HepG2 (cell line): Measurements from ENCODE around the gene SH2B2.

Experiments
- CTCF ChIP-seq: sonication (generic); formaldehyde crosslinking; IDR thresholded peaks from 2 replicates; pipeline ENCODE4 v1.5.0; 2020; ENCODE audit warnings: mild to moderate bottlenecking, missing genetic modification reagents, moderate library complexity
- ELF4 ChIP-seq: sonication (generic); formaldehyde crosslinking; IDR thresholded peaks from 2 replicates; pipeline ENCODE4 v1.5.0; 2020; ENCODE audit warnings: missing genetic modification reagents, mild to moderate bottlenecking, moderate library complexity, borderline replicate concordance
- FOSL1 ChIP-seq: sonication (generic); formaldehyde crosslinking; IDR thresholded peaks from 2 replicates; pipeline ENCODE4 v1.9.0; 2021; ENCODE audit warnings: missing genetic modification reagents, borderline replicate concordance
- FOSL2 ChIP-seq: sonication (generic); formaldehyde crosslinking; IDR thresholded peaks from 2 replicates; pipeline ENCODE4 v1.4.0; 2020; ENCODE audit warnings: missing genetic modification reagents
- GFI1 ChIP-seq: sonication (generic); formaldehyde crosslinking; IDR thresholded peaks from 2 replicates; pipeline ENCODE4 v1.5.0; 2020; ENCODE audit warnings: missing genetic modification reagents, mild to moderate bottlenecking, borderline replicate concordance
- MAFG ChIP-seq: sonication (generic); formaldehyde crosslinking; IDR thresholded peaks from 2 replicates; pipeline ENCODE4 v1.5.1; 2020; ENCODE audit warnings: mild to moderate bottlenecking, missing genetic modification reagents
- MEIS1 ChIP-seq: sonication (generic); formaldehyde crosslinking; IDR thresholded peaks from 2 replicates; pipeline ENCODE4 v1.9.0; 2021; ENCODE audit warnings: mild to moderate bottlenecking, missing genetic modification reagents, moderate library complexity, borderline replicate concordance
- NCOA1 ChIP-seq: sonication (generic); formaldehyde crosslinking; IDR thresholded peaks from 2 replicates; pipeline ENCODE4 v1.9.0; 2021; ENCODE audit warnings: missing genetic modification reagents
- PRDM15 ChIP-seq: sonication (generic); formaldehyde crosslinking; IDR thresholded peaks from 2 replicates; pipeline ENCODE4 v1.4.0; 2020; ENCODE audit warnings: missing genetic modification reagents
- SALL2 ChIP-seq: sonication (generic); formaldehyde crosslinking; IDR thresholded peaks from 2 replicates; pipeline ENCODE4 v1.8.1; 2023; ENCODE audit warnings: mild to moderate bottlenecking, missing genetic modification reagents, inconsistent platforms
- ZNF557 ChIP-seq: sonication (generic); formaldehyde crosslinking; IDR thresholded peaks from 2 replicates; pipeline ENCODE4 v1.4.0; 2020; ENCODE audit warnings: missing genetic modification reagents
- ZSCAN20 ChIP-seq: sonication (generic); formaldehyde crosslinking; IDR thresholded peaks from 2 replicates; pipeline ENCODE4 v1.4.0; 2020; ENCODE audit warnings: missing genetic modification reagents, mild to moderate bottlenecking, borderline replicate concordance
- TF ChIP-seq, protein P1 (sequence below): sonication (generic); formaldehyde crosslinking; IDR thresholded peaks from 2 replicates; pipeline ENCODE4 v1.5.0; 2020; ENCODE audit warnings: mild to moderate bottlenecking, missing genetic modification reagents

DNA sequence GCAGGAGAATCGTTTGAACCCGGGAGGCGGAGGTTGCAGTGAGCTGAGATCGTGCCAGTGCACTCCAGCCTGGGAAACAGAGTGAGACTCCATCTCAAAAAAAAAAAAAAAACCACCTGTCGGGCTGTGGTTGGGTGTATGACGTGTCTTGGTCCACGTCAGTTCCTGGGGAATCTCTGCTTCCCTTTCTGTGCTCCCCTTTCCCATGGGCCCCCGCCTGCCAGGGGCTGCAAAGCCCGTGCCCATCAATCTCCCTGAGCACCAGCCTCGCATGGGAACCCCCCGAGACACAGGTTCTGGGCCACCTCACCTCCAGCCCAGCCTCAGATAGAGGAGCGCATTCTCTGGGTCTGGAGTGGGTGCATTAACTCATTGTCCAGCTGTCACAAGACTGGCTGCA lies 2.3 kb upstream of the SH2B2 start:
- TF ChIP-seq PRDM15 (CRISPR knock-in tag) = no peak
- no peak for TF ChIP-seq FOSL2
- no peak for TF ChIP-seq ZSCAN20
- no peak for TF ChIP-seq SALL2 (CRISPR knock-in tag)
- TF ChIP-seq GFI1 (CRISPR knock-in tag) = no peak
- TF ChIP-seq ZNF557 = no peak
- TF ChIP-seq CTCF (CRISPR knock-in tag) = no peak
- TF ChIP-seq FOSL1 (CRISPR knock-in tag) = no peak
- TF ChIP-seq MEIS1 = no peak
- TF ChIP-seq ELF4 = no peak
- TF ChIP-seq, protein P1, sequence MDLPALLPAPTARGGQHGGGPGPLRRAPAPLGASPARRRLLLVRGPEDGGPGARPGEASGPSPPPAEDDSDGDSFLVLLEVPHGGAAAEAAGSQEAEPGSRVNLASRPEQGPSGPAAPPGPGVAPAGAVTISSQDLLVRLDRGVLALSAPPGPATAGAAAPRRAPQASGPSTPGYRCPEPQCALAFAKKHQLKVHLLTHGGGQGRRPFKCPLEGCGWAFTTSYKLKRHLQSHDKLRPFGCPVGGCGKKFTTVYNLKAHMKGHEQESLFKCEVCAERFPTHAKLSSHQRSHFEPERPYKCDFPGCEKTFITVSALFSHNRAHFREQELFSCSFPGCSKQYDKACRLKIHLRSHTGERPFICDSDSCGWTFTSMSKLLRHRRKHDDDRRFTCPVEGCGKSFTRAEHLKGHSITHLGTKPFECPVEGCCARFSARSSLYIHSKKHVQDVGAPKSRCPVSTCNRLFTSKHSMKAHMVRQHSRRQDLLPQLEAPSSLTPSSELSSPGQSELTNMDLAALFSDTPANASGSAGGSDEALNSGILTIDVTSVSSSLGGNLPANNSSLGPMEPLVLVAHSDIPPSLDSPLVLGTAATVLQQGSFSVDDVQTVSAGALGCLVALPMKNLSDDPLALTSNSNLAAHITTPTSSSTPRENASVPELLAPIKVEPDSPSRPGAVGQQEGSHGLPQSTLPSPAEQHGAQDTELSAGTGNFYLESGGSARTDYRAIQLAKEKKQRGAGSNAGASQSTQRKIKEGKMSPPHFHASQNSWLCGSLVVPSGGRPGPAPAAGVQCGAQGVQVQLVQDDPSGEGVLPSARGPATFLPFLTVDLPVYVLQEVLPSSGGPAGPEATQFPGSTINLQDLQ (CRISPR knock-in tag) = no peak
- no peak for TF ChIP-seq NCOA1 (CRISPR knock-in tag)
- no peak for TF ChIP-seq MAFG (CRISPR knock-in tag)
